Natural killer cell (primary cell): ENCODE measurements around the gene PSKH1. TPM values are rescaled to one million over a fixed set of nuclear protein-coding genes. Genes with fewer than 3 reads are reported as not detected.

ENCODE experiments used
- ATAC-seq, 3 donors: fragments of 150-1000 bp in 2 of 3; fragments of 200-7000 bp in 1 of 3; cut with Tn5 transposase; 1 replicate in 1 of 3; 2 replicates in 2 of 3; pipeline ENCODE4 v1.10.0; 2021; ENCODE audit warnings: mild to moderate bottlenecking in 2 of 3, moderate library complexity in 2 of 3
- DNase-seq, 2 donors: peaks; one replicate each; pipeline versions ENCODE4 v3.0.0 to v3.0.0-alpha.2; 2013 to 2021; ENCODE audit warnings: mixed read lengths in 1 of 2
- H3K27ac ChIP-seq: one replicate; pipeline ENCODE4 v1.5.1; 2013; ENCODE audit warnings: mild to moderate bottlenecking, low read length
- H3K27me3 ChIP-seq: one replicate; pipeline ENCODE4 v1.6.1; 2013; ENCODE audit warnings: low read length; ENCODE audit not compliant: control insufficient read depth, insufficient read depth
- H3K36me3 ChIP-seq: one replicate; pipeline ENCODE4 v1.6.1; 2013; ENCODE audit warnings: low read length; ENCODE audit not compliant: control insufficient read depth, insufficient read depth
- H3K4me1 ChIP-seq: one replicate; pipeline ENCODE4 v1.6.1; 2013; ENCODE audit warnings: low read length; ENCODE audit not compliant: control insufficient read depth, insufficient read depth
- H3K4me3 ChIP-seq: one replicate; pipeline ENCODE4 v1.5.1; 2013; ENCODE audit warnings: low read length
- H3K9me3 ChIP-seq: one replicate; pipeline ENCODE4 v1.6.1; 2013; ENCODE audit warnings: low read length; ENCODE audit not compliant: control insufficient read depth, insufficient read depth
- H3K27ac Mint-ChIP-seq, 2 donors: one replicate each; pipeline ENCODE4 v1.8.0; 2022; ENCODE audit warnings: mild to moderate bottlenecking in 2 of 2, mixed read lengths in 2 of 2, moderate library complexity in 1 of 2
- H3K27me3 Mint-ChIP-seq, 2 donors: one replicate each; pipeline ENCODE4 v1.8.0; 2022; ENCODE audit warnings: low read depth in 2 of 2, mixed read lengths in 2 of 2
- H3K36me3 Mint-ChIP-seq: one replicate; pipeline ENCODE4 v1.8.0; 2022; ENCODE audit warnings: mixed read lengths
- H3K4me1 Mint-ChIP-seq, 2 donors: one replicate each; pipeline ENCODE4 v1.8.0; 2022; ENCODE audit warnings: mixed read lengths in 2 of 2
- H3K4me3 Mint-ChIP-seq: one replicate; pipeline ENCODE4 v1.8.0; 2022; ENCODE audit warnings: mild to moderate bottlenecking, moderate library complexity, mixed read lengths
- H3K9me3 Mint-ChIP-seq, 2 donors: one replicate each; pipeline ENCODE4 v1.8.0; 2022; ENCODE audit warnings: mixed read lengths in 2 of 2
- WGBS: methylation state at CpG from one replicate; pipeline ENCODE4 v1.1.7; 2013; ENCODE audit warnings: missing lambda C conversion rate; ENCODE audit not compliant: insufficient coverage; 5-methylcytosine and 5-hydroxymethylcytosine counted together
- intact Hi-C: fragments of 100-400 bp; cut with micrococcal nuclease; formaldehyde crosslinking; loops from one replicate; pipeline ENCODE4 v1.14.2; 2022
- total RNA-seq, 4 donors: library from RNA; stranded (reverse); fragments of 120-200 nt in 1 of 4; gene quantifications; one replicate each; pipeline versions ENCODE4 v1.2.3 to v1.2.4, GENCODE V29; 2013 to 2022
- TF ChIP-seq, protein P1 (sequence below): fragments of 200-600 bp; IDR thresholded peaks from one replicate; pipeline ENCODE4 v1.8.0; 2022; ENCODE audit warnings: antibody characterized with exemption

Gene PSKH1
- total RNA-seq, 3 donors from 2014 or later (not counting 1 experiment from before 2014, with no cell fraction given): 16.8 to 24.7 (median 19.5) TPM

DNA sequence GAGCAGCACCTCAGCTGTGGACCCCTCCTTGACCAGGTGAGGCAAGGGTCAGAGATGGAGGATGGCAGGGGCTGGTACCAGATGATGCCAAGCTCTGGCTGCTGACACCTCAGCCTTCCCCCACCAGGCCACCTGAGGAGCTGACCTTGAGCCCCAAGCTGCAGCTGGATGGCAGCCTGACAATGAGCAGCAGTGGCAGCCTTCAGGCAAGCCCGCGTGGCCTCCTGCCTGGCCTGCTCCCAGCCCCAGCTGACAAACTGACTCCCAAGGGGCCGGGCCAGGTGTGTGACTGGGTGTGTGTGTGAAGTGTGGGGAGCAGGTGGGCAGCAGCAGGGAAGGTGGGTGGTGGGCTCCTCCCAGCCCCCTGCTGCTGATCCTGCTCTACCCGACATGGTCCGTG is 13.1 kb upstream of the PSKH1 start:
- no peaks in the 10 kb centered on the region for H3K36me3 Mint-ChIP-seq

DNA sequence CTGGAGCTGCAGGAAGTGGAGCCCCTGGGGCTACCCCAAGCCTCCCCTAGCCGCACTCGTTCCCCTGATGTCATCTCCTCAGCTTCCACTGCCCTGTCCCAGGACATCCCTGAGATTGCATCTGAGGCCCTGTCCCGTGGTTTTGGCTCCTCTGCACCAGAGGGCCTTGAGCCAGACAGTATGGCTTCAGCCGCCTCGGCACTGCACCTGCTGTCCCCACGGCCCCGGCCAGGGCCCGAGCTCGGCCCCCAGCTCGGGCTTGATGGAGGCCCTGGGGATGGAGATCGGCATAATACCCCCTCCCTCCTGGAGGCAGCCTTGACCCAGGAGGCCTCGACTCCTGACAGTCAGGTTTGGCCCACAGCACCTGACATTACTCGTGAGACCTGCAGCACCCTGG is 12.5 kb upstream of the PSKH1 start:
- Histone ChIP-seq H3K27ac (no peak overlapping the region), H3K4me1 (no peaks in the 10 kb centered on the region), H3K9me3 (no peaks in the 10 kb centered on the region), H3K36me3 (peaks cover 88% of the 10 kb centered on the region), H3K27me3 (no peaks in the 10 kb centered on the region), H3K4me3 (no peak overlapping the region)
- 95% methylated on average over 13 of the region's 13 CpGs for WGBS
- Mint-ChIP-seq H3K9me3 (no peaks in the 10 kb centered on the region), H3K4me1 (peaks cover 5 to 11% of the 10 kb centered on the region in 2 donors), H3K36me3 (no peaks in the 10 kb centered on the region), H3K27me3 (no peaks in the 10 kb centered on the region), H3K4me3 (no peak overlapping the region), H3K27ac (no peak overlapping the region)
- DNase-seq (no peak), ATAC-seq (no peak)
- intact Hi-C loops: no loop called here
- TF ChIP-seq, protein P1, sequence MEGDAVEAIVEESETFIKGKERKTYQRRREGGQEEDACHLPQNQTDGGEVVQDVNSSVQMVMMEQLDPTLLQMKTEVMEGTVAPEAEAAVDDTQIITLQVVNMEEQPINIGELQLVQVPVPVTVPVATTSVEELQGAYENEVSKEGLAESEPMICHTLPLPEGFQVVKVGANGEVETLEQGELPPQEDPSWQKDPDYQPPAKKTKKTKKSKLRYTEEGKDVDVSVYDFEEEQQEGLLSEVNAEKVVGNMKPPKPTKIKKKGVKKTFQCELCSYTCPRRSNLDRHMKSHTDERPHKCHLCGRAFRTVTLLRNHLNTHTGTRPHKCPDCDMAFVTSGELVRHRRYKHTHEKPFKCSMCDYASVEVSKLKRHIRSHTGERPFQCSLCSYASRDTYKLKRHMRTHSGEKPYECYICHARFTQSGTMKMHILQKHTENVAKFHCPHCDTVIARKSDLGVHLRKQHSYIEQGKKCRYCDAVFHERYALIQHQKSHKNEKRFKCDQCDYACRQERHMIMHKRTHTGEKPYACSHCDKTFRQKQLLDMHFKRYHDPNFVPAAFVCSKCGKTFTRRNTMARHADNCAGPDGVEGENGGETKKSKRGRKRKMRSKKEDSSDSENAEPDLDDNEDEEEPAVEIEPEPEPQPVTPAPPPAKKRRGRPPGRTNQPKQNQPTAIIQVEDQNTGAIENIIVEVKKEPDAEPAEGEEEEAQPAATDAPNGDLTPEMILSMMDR: no peak

More for the DNA sequence above, 13.1 kb upstream of the PSKH1 start:
- Histone ChIP-seq H3K27me3 (no peaks in the 10 kb centered on the region), H3K36me3 (peaks cover 85% of the 10 kb centered on the region), H3K4me3 (no peak overlapping the region), H3K4me1 (no peaks in the 10 kb centered on the region), H3K27ac (no peak overlapping the region), H3K9me3 (no peaks in the 10 kb centered on the region)
- intact Hi-C loops: no loop called here
- no peak overlapping the region for H3K27ac Mint-ChIP-seq
- WGBS: 88% methylated on average over 5 of the region's 5 CpGs
- TF ChIP-seq, protein P1: no peak
- H3K4me1 Mint-ChIP-seq: peaks cover 12 to 17% of the 10 kb centered on the region in 2 donors
- no peak for DNase-seq
- no peaks in the 10 kb centered on the region for H3K27me3 Mint-ChIP-seq
- ATAC-seq: no peak
- no peak overlapping the region for H3K4me3 Mint-ChIP-seq
- H3K9me3 Mint-ChIP-seq: no peaks in the 10 kb centered on the region

DNA sequence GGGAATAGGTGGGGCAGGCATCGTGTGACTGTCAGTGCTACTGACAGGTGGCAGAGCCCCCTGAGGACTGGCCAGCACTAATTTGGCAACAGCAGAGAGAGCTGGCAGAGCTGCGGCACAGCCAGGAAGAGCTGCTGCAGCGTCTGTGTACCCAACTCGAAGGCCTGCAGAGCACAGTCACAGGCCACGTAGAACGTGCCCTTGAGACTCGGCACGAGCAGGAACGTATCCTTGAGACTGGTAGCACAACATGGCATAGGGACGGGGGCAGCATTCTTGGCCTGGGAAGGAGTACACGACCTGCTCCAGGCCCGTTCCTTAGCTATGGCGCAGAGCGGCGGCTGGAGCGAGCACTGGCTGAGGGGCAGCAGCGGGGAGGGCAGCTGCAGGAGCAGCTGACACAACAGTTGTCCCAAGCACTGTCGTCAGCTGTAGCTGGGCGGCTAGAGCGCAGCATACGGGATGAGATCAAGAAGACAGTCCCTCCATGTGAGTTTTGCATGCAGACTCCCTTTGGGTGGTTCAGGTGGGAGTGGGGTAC is 11.4 kb upstream of the PSKH1 start:
- H3K36me3 Mint-ChIP-seq: no peaks in the 10 kb centered on the region
- peaks cover 82% of the 10 kb centered on the region for H3K36me3 ChIP-seq
- WGBS: 95% methylated on average over 21 of the region's 21 CpGs
- H3K4me3 ChIP-seq: no peak overlapping the region
- no peak overlapping the region for H3K27ac ChIP-seq
- TF ChIP-seq, protein P1: no peak
- H3K9me3 Mint-ChIP-seq: no peaks in the 10 kb centered on the region
- no peak for DNase-seq
- no peaks in the 10 kb centered on the region for H3K27me3 Mint-ChIP-seq
- no peaks in the 10 kb centered on the region for H3K4me1 ChIP-seq
- no peak for ATAC-seq
- no peaks in the 10 kb centered on the region for H3K9me3 ChIP-seq
- H3K27ac Mint-ChIP-seq: no peak overlapping the region
- intact Hi-C loops: no loop called here
- no peaks in the 10 kb centered on the region for H3K27me3 ChIP-seq
- H3K4me3 Mint-ChIP-seq: no peak overlapping the region
- peaks cover 0 to 4% of the 10 kb centered on the region in 2 donors for H3K4me1 Mint-ChIP-seq
